ENCODE results near the gene SLC4A2. TPM values are rescaled to one million over a fixed set of nuclear protein-coding genes. Genes with fewer than 3 reads are reported as not detected.

The SLC4A2 gene
- total RNA-seq, 1 experiment from 2014 or later: 100 TPM

DNA sequence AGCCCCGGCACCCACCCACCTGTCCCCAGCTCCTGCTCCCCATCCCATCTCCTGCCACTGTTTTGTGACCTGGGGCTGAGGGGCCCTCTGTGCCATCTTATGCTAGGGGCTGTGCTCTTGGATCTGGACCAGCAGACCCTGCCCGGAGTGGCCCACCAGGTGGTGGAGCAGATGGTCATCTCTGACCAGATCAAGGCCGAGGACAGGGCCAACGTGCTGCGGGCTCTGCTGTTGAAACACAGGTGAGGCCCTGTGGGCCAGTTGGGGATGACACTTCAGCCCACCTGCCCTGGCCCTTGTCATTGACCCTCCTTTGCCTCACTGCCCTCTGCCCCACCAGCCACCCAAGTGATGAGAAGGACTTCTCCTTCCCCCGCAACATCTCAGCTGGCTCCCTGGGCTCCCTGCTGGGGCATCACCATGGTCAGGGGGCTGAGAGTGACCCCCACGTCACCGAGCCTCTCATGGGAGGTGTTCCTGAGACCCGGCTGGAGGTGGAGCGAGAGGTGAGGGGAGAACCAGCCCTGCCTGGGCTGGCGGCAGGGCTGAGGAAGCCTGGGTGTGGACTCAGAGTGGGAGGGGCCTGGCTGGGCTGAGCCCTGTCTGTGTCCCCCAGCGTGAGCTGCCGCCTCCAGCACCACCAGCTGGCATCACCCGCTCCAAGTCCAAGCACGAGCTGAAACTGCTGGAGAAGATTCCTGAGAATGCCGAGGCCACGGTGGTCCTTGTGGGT is 10.6 kb downstream of the SLC4A2 start:
- H3K9me3 ChIP-seq (replicated peaks): no peaks in the 10 kb centered on the region
- no peaks in the 10 kb centered on the region for H3K27me3 ChIP-seq (replicated peaks)
- peaks cover 89% of the 10 kb centered on the region for H3K36me3 ChIP-seq
- H3K27ac ChIP-seq: no peak overlapping the region
- no peak overlapping the region for H3K4me3 ChIP-seq
- no peak for DNase-seq (ENCODE audit: low read depth in 1 of 2, low spot score in 2 of 2)
- peaks cover 14% of the 10 kb centered on the region for H3K4me1 ChIP-seq (replicated peaks)

GRCh38 chr7:151070574-151070960 is 11.2 kb downstream of the SLC4A2 start:
- Histone ChIP-seq H3K27me3 (replicated peaks) (no peaks in the 10 kb centered on the region), H3K4me3 (no peak overlapping the region), H3K36me3 (peaks cover 91% of the 10 kb centered on the region), H3K4me1 (replicated peaks) (peaks cover 11% of the 10 kb centered on the region), H3K27ac (no peak overlapping the region), H3K9me3 (replicated peaks) (no peaks in the 10 kb centered on the region)
- DNase-seq (ENCODE audit: low read depth in 1 of 2, low spot score in 2 of 2): no peak

- no peak overlapping the region for H3K27ac ChIP-seq
- no peak for DNase-seq (ENCODE audit: low read depth in 1 of 2, low spot score in 2 of 2)
- H3K4me3 ChIP-seq: no peak overlapping the region
- H3K4me1 ChIP-seq (replicated peaks): peaks cover 5% of the 10 kb centered on the region; the same call in 1 of the 2 replicates
- H3K27me3 ChIP-seq (replicated peaks): no peaks in the 10 kb centered on the region
- H3K9me3 ChIP-seq (replicated peaks): no peaks in the 10 kb centered on the region
- peaks cover 91% of the 10 kb centered on the region for H3K36me3 ChIP-seq
Observed at GRCh38 chr7:151071032-151071866, 11.9 kb downstream of the SLC4A2 start.

- Histone ChIP-seq H3K9me3 (replicated peaks) (no peaks in the 10 kb centered on the region), H3K27ac (no peak overlapping the region), H3K36me3 (peaks cover 94% of the 10 kb centered on the region), H3K4me1 (replicated peaks) (peaks cover under 1% of the 10 kb centered on the region; the same call in 1 of the 2 replicates), H3K27me3 (replicated peaks) (no peaks in the 10 kb centered on the region), H3K4me3 (no peak overlapping the region)
- DNase-seq (ENCODE audit: low read depth in 1 of 2, low spot score in 2 of 2): no peak
Observed at GRCh38 chr7:151073990-151074389, 14.6 kb downstream of the SLC4A2 start.

DNA sequence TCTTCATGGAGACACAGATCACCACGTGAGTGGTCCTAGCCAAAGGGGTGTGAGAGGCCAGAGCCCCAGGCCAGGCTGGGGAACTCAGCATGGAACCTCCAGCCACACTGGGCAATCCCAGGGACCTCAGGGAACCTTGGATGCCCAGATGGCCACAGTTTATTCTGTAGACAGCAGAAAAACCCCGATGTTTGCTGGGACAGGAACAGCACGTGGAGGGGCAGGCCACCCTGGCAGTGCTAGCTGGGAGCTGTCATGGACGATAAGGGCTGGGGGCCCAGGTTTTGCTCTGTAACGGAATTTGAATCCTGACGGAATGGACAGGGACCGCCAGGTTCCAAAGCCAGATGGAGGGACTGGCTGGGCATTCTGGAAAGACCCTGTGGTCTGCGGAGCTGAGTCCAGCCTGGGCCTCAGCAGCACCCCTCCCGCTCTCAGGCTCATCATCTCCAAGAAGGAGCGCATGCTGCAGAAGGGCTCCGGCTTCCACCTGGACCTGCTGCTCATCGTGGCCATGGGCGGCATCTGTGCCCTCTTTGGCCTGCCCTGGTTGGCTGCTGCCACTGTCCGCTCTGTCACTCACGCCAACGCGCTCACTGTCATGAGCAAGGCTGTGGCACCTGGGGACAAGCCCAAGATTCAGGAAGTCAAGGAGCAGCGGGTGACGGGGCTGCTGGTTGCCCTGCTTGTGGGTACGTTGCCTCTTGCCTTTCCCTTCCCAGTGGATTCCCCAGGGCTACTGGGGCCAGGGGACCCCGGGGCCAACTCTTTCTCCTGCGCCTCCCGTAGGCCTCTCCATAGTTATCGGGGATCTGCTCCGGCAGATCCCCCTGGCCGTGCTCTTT is 15.7 kb downstream of the SLC4A2 start:
- Histone ChIP-seq H3K27ac (no peak overlapping the region), H3K9me3 (replicated peaks) (no peaks in the 10 kb centered on the region), H3K27me3 (replicated peaks) (no peaks in the 10 kb centered on the region), H3K4me3 (no peak overlapping the region), H3K36me3 (peaks cover 92% of the 10 kb centered on the region), H3K4me1 (replicated peaks) (peaks cover 10% of the 10 kb centered on the region)
- DNase-seq (ENCODE audit: low read depth in 1 of 2, low spot score in 2 of 2): no peak

DNA sequence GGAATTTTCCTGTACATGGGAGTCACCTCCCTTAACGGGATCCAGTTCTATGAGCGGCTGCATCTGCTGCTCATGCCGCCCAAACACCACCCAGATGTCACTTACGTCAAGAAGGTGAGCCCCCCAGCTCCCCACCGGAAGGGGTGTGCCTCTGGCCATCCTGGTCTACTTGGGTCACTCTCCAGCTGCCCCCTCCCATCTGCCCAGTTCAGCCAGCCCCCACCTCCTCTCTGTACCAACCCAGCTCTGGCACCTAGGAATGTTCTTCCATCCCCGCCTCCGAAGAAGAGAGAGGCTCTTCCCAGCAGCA is 16.2 kb downstream of the SLC4A2 start:
- Histone ChIP-seq H3K36me3 (peaks cover 91% of the 10 kb centered on the region), H3K9me3 (replicated peaks) (no peaks in the 10 kb centered on the region), H3K4me1 (replicated peaks) (peaks cover 10% of the 10 kb centered on the region), H3K27me3 (replicated peaks) (no peaks in the 10 kb centered on the region), H3K27ac (no peak overlapping the region), H3K4me3 (no peak overlapping the region)
- no peak for DNase-seq (ENCODE audit: low read depth in 1 of 2, low spot score in 2 of 2)

- Histone ChIP-seq H3K4me1 (replicated peaks) (peaks cover 13% of the 10 kb centered on the region), H3K4me3 (no peak overlapping the region), H3K27me3 (replicated peaks) (no peaks in the 10 kb centered on the region), H3K9me3 (replicated peaks) (no peaks in the 10 kb centered on the region), H3K36me3 (peaks cover 90% of the 10 kb centered on the region), H3K27ac (no peak overlapping the region)
- no peak for DNase-seq (ENCODE audit: low read depth in 1 of 2, low spot score in 2 of 2)
Observed at GRCh38 chr7:151075978-151076426, 16.6 kb downstream of the SLC4A2 start.

DNA sequence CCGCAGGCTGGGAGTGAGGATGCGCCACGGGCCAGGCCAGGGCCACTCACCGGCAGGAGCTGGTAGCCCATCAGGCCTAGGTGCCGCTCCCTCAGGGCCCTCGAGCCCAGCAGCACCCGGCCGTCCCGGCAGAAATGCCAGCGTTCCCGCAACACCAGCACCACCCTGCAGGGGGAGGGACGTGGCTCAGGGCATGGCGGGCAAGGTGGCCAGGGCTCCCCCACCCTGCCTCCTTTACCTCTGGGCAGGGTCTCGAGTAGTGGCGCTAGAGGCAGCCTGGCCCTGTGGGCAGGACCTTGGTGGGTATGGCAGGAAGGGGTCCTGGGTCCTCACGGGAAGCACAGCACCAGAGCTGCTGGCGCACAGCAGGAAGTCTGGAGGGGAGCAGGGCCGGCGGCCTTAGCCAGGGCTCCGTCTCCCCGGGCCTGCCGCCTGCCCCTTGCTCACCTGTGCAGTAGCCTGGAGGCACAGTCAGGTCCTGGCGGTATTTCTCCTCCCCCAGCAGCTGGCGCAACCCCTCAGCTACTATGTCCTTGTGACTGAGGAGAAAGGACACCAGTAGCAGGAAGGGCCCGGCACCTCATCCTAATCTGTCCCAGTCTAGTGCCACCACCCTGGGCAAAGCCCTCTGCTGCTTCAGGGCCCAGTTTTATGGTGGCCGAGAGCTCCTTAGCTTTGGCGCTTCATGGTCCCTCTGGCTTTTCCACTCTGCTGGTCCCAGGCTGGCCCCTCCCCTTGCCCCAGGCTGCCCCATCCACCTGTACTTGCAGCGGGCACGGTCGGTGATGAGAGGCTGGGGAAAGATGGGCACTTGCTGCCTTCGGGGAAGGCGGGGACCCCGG is 17.7 kb downstream of the SLC4A2 start:
- H3K27ac ChIP-seq: no peak overlapping the region
- H3K36me3 ChIP-seq: peaks cover 90% of the 10 kb centered on the region
- no peaks in the 10 kb centered on the region for H3K9me3 ChIP-seq (replicated peaks)
- no peaks in the 10 kb centered on the region for H3K27me3 ChIP-seq (replicated peaks)
- peaks cover 24% of the 10 kb centered on the region for H3K4me1 ChIP-seq (replicated peaks)
- no peak overlapping the region for H3K4me3 ChIP-seq
- no peak for DNase-seq (ENCODE audit: low read depth in 1 of 2, low spot score in 2 of 2)

GRCh38 chr7:151077705-151078232 is 18.4 kb downstream of the SLC4A2 start:
- H3K9me3 ChIP-seq (replicated peaks): no peaks in the 10 kb centered on the region
- peaks cover 84% of the 10 kb centered on the region for H3K36me3 ChIP-seq
- H3K4me1 ChIP-seq (replicated peaks): peaks cover 30% of the 10 kb centered on the region
- H3K27ac ChIP-seq: no peak overlapping the region
- no peak for DNase-seq (ENCODE audit: low read depth in 1 of 2, low spot score in 2 of 2)
- no peaks in the 10 kb centered on the region for H3K27me3 ChIP-seq (replicated peaks)
- no peak overlapping the region for H3K4me3 ChIP-seq

- DNase-seq (ENCODE audit: low read depth in 1 of 2, low spot score in 2 of 2): no peak
Observed at GRCh38 chr7:151078233-151079040, 19.0 kb downstream of the SLC4A2 start.

DNA sequence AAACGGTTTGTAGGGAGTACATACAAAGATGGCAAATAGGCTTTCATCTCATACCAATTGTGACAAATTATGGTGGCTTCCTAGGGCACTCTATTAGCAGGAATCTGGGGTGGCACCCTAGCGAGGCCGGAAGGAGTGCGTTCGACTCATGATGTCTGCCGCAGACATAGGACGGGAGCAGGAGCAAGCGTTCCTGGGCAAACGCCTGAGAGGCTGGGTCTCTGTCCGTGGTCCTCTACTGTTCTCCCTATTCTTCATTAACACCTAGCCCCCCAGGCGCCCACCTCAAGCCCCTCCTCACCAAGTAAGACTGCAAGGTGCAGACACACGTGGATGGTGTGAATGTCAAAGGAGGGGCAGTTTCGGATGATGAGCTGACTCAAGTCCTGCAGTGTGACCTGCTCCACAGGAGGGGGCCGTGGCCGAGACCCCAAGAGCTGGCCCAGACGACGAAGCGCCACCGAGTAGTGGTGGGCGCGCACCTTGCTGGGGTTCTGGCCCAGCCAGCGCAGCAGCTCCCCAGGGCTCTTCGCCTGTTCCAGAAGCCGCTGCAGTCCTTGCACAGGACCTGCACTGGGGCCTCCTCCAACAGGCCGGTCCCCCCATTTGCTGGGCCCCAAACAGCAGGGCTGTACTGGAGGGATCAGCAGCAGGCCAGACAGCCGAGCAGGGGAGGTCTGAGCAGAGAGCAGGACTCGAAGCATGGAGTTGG is 20.0 kb downstream of the SLC4A2 start:
- Histone ChIP-seq H3K27ac (no peak overlapping the region), H3K4me3 (peak overlapping the region; percentile 88), H3K4me1 (replicated peaks) (peaks cover 37% of the 10 kb centered on the region), H3K27me3 (replicated peaks) (no peaks in the 10 kb centered on the region), H3K36me3 (peaks cover 73% of the 10 kb centered on the region), H3K9me3 (replicated peaks) (no peaks in the 10 kb centered on the region)
- DNase-seq (ENCODE audit: low read depth in 1 of 2, low spot score in 2 of 2): no peak

More at GRCh38 chr7:151078233-151079040, 19.0 kb downstream of the SLC4A2 start:
- H3K36me3 ChIP-seq: peaks cover 82% of the 10 kb centered on the region
- peaks cover 32% of the 10 kb centered on the region for H3K4me1 ChIP-seq (replicated peaks)
- no peaks in the 10 kb centered on the region for H3K27me3 ChIP-seq (replicated peaks)
- no peak overlapping the region for H3K27ac ChIP-seq
- no peaks in the 10 kb centered on the region for H3K9me3 ChIP-seq (replicated peaks)
- H3K4me3 ChIP-seq: no peak overlapping the region

DNA sequence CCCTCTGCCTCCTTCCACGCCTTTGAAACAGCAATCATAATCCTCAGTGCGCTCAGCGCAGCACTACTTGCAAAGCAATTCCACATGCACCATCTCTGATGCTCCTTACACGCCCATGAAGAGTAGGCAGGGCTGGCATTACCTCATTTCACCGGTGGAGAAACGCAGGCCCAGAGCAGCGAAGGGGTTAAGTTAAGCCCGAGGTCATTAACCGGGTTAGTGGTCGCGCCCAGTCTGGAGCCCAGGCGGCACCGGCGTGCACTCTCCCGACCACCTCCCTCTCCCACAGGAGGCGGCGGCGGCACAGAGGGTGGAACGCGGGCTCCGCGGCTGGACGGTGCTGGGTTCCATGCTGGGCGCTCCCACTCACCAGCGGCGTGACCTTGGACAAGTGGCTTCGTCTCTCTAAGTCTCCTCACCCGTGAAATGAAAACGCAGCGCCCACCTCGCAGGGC is 20.7 kb downstream of the SLC4A2 start:
- Histone ChIP-seq H3K27me3 (replicated peaks) (no peaks in the 10 kb centered on the region), H3K9me3 (replicated peaks) (no peaks in the 10 kb centered on the region), H3K27ac (peak overlapping the region; percentile 60), H3K36me3 (peaks cover 66% of the 10 kb centered on the region), H3K4me1 (replicated peaks) (peaks cover 37% of the 10 kb centered on the region), H3K4me3 (peak overlapping the region; percentile 88)
- DNase-seq (ENCODE audit: low read depth in 1 of 2, low spot score in 2 of 2): peak in 1 of 2 experiments; percentile 32
